Measurements from ENCODE around the gene CDADC1. TPM values are rescaled to one million over a fixed set of nuclear protein-coding genes. Genes with fewer than 3 reads are reported as not detected.

Gene CDADC1
- total RNA-seq, 4 donors from 2014 or later, result 9.0 to 19.5 (median 14.1) TPM

- Histone ChIP-seq H3K4me1 (peaks cover 0 to under 1% (median 0%) of the 10 kb centered on the region in 4 donors), H3K9me3 (no peaks in the 10 kb centered on the region), H3K4me3 (no peak overlapping the region), H3K27me3 (no peaks in the 10 kb centered on the region), H3K27ac (no peak overlapping the region), H3K36me3 (peaks cover 0 to 7% (median 0%) of the 10 kb centered on the region in 3 donors)
- DNase-seq (ENCODE audit: low spot score in 2 of 2), result no peak
- TF ChIP-seq POLR2A (IDR thresholded peaks at IDR 0.05) (no peak), CTCF (IDR thresholded peaks at IDR 0.05) (no peak), EP300 (IDR thresholded peaks at IDR 0.05) (no peak)
- 84 to 90% methylated on average over 2 of the region's 2 CpGs for WGBS, 2 donors
These were observed 30.5 kb downstream of the CDADC1 start for GRCh38 chr13:49278211-49278610.

- DNase-seq (ENCODE audit: low spot score in 2 of 2), result no peak
- WGBS, 2 donors, result 60 to 65% methylated on average over 5 of the region's 5 CpGs
- TF ChIP-seq POLR2A (IDR thresholded peaks at IDR 0.05), result no peak
- TF ChIP-seq CTCF (IDR thresholded peaks at IDR 0.05), result no peak
- TF ChIP-seq EP300 (IDR thresholded peaks at IDR 0.05), result no peak
These were observed 31.4 kb downstream of the CDADC1 start for GRCh38 chr13:49279112-49279511.

GRCh38 chr13:49279885-49280284 is 32.2 kb downstream of the CDADC1 start:
- no peaks in the 10 kb centered on the region for H3K4me1 ChIP-seq
- peaks cover 0 to 7% (median 0%) of the 10 kb centered on the region in 3 donors for H3K36me3 ChIP-seq
- H3K27me3 ChIP-seq, result no peaks in the 10 kb centered on the region
- no peak for DNase-seq (ENCODE audit: low spot score in 2 of 2)
- no peaks in the 10 kb centered on the region for H3K9me3 ChIP-seq
- H3K4me3 ChIP-seq, result no peak overlapping the region
- no peak overlapping the region for H3K27ac ChIP-seq
- no peak for TF ChIP-seq EP300 (IDR thresholded peaks at IDR 0.05)
- no peak for TF ChIP-seq CTCF (IDR thresholded peaks at IDR 0.05)
- no peak for TF ChIP-seq POLR2A (IDR thresholded peaks at IDR 0.05)

More at GRCh38 chr13:49279112-49279511, 31.4 kb downstream of the CDADC1 start:
- H3K27ac ChIP-seq, result no peak overlapping the region
- H3K4me3 ChIP-seq, result no peak overlapping the region
- H3K4me1 ChIP-seq, result no peaks in the 10 kb centered on the region
- peaks cover 0 to 7% (median 0%) of the 10 kb centered on the region in 3 donors for H3K36me3 ChIP-seq
- no peaks in the 10 kb centered on the region for H3K27me3 ChIP-seq
- no peaks in the 10 kb centered on the region for H3K9me3 ChIP-seq

- 73 to 82% methylated on average over 1 of the region's 1 CpG for WGBS, 2 donors
- peaks cover 0 to 21% (median 0%) of the 10 kb centered on the region in 3 donors for H3K36me3 ChIP-seq
- H3K27me3 ChIP-seq, result no peaks in the 10 kb centered on the region
- DNase-seq (ENCODE audit: low spot score in 2 of 2), result no peak
- H3K9me3 ChIP-seq, result no peaks in the 10 kb centered on the region
- peaks cover 0 to 10% (median 0%) of the 10 kb centered on the region in 4 donors for H3K4me1 ChIP-seq
- no peak overlapping the region for H3K4me3 ChIP-seq
- H3K27ac ChIP-seq, result no peak overlapping the region
- TF ChIP-seq CTCF (IDR thresholded peaks at IDR 0.05) (no peak), EP300 (IDR thresholded peaks at IDR 0.05) (no peak), POLR2A (IDR thresholded peaks at IDR 0.05) (no peak)
These were observed 40.3 kb downstream of the CDADC1 start for GRCh38 chr13:49287995-49288394.

- H3K27ac ChIP-seq, result peak overlapping the region in 1 of 4 donors; percentile 28
- TF ChIP-seq EP300 (IDR thresholded peaks at IDR 0.05) (no peak), POLR2A (IDR thresholded peaks at IDR 0.05) (no peak), CTCF (IDR thresholded peaks at IDR 0.05) (no peak)
- no peaks in the 10 kb centered on the region for H3K27me3 ChIP-seq
- no peaks in the 10 kb centered on the region for H3K9me3 ChIP-seq
- peaks cover 0 to 21% (median 0%) of the 10 kb centered on the region in 3 donors for H3K36me3 ChIP-seq
- DNase-seq (ENCODE audit: low spot score in 2 of 2), result no peak
- H3K4me3 ChIP-seq, result no peak overlapping the region
- H3K4me1 ChIP-seq, result peaks cover 0 to 14% (median 0%) of the 10 kb centered on the region in 4 donors
These were observed 40.7 kb downstream of the CDADC1 start for GRCh38 chr13:49288458-49288857.

All from tibial nerve (tissue), 4 donors.